Activated T-cell treated with anti-CD3 and anti-CD28 coated beads for 4 hours (primary cell): ENCODE data around the gene PRRX2.
"Not testable (repeated sequence)": the region's sequence is repeated elsewhere in the genome, so short reads cannot be mapped to it uniquely, and the experiment has no call there.

Experiments
- DNase-seq: peaks from one replicate; pipeline ENCODE4 v3.0.0-alpha.2; 2020

Gene PRRX2

GRCh38 chr9:129655154-129655553, 10.3 kb upstream of the PRRX2 start:
- no peak for DNase-seq

GRCh38 chr9:129655696-129656095, 9.8 kb upstream of the PRRX2 start:
- DNase-seq, result no peak

GRCh38 chr9:129656795-129657390, 8.6 kb upstream of the PRRX2 start:
- no peak for DNase-seq

GRCh38 chr9:129661029-129661428, 4.4 kb upstream of the PRRX2 start:
- no peak for DNase-seq

- not testable (repeated sequence) for DNase-seq
Observed at GRCh38 chr9:129662239-129662638, 3.2 kb upstream of the PRRX2 start.

GRCh38 chr9:129664746-129665388, 580 bp upstream of the PRRX2 start:
- DNase-seq, result no peak

- no peak for DNase-seq
Observed at GRCh38 chr9:129665814-129666520, 520 bp downstream of the PRRX2 start.

GRCh38 chr9:129666575-129666974, 1.1 kb downstream of the PRRX2 start:
- DNase-seq, result no peak

GRCh38 chr9:129667378-129667777, 1.9 kb downstream of the PRRX2 start:
- no peak for DNase-seq

- DNase-seq, result no peak
Observed at GRCh38 chr9:129667850-129668249, 2.4 kb downstream of the PRRX2 start.

- DNase-seq, result no peak
Observed at GRCh38 chr9:129669141-129669718, 3.8 kb downstream of the PRRX2 start.

GRCh38 chr9:129669946-129670345, 4.5 kb downstream of the PRRX2 start:
- DNase-seq, result no peak

GRCh38 chr9:129671065-129671464, 5.6 kb downstream of the PRRX2 start:
- no peak for DNase-seq

- DNase-seq, result no peak
Observed at GRCh38 chr9:129671519-129671918, 6.1 kb downstream of the PRRX2 start.

GRCh38 chr9:129672702-129673101, 7.3 kb downstream of the PRRX2 start:
- DNase-seq, result no peak

- DNase-seq, result no peak
Observed at GRCh38 chr9:129673602-129674001, 8.2 kb downstream of the PRRX2 start.

GRCh38 chr9:129674229-129674628, 8.8 kb downstream of the PRRX2 start:
- DNase-seq, result no peak

GRCh38 chr9:129675620-129676019, 10.2 kb downstream of the PRRX2 start:
- no peak for DNase-seq

- DNase-seq, result no peak
Observed at GRCh38 chr9:129676287-129676686, 10.8 kb downstream of the PRRX2 start.

GRCh38 chr9:129676975-129677374, 11.5 kb downstream of the PRRX2 start:
- DNase-seq, result no peak

- no peak for DNase-seq
Observed at GRCh38 chr9:129677456-129677855, 12.0 kb downstream of the PRRX2 start.

GRCh38 chr9:129678844-129679243, 13.4 kb downstream of the PRRX2 start:
- DNase-seq, result no peak

GRCh38 chr9:129679537-129679936, 14.1 kb downstream of the PRRX2 start:
- DNase-seq, result no peak

GRCh38 chr9:129681924-129682323, 16.5 kb downstream of the PRRX2 start:
- no peak for DNase-seq
